Lower leg skin (tissue), 3 donors: Measurements from ENCODE around the gene FUT9.

Experiments used
- POLR2A ChIP-seq, 2 donors: fragments of 450-650 bp; IDR thresholded peaks; one replicate each; pipeline ENCODE4 v1.6.1; 2016 to 2017; ENCODE audit warnings: antibody characterized with exemption in 2 of 2, mild to moderate bottlenecking in 1 of 2, moderate library complexity in 1 of 2
- TF ChIP-seq, protein P1 (sequence below), 3 donors: fragments of 450-650 bp; IDR thresholded peaks; one replicate each; pipeline ENCODE4 v1.5.1; 2016; ENCODE audit warnings: antibody characterized with exemption in 3 of 3, mild to moderate bottlenecking in 3 of 3, moderate library complexity in 2 of 3

DNA sequence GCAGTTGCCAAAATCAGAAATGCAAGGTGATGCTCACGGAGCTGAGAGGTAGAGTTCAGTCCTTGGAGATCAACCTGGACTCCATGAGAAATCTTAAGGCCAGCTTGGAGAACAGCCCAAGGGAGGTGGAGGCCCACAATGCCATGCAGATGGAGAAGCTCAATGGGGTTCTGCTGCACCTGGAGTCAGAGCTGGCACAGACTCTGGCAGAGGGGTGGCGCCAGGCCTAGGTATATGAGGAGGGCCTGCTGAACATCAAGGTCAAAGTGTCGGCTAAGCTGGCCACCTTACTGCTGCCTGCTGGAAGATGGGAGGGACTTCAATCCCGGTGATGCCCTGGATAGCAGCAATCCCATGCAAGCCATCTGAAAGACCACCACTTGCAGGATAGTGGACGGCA lies 23.9 kb upstream of the FUT9 start:
- TF ChIP-seq, protein P1, sequence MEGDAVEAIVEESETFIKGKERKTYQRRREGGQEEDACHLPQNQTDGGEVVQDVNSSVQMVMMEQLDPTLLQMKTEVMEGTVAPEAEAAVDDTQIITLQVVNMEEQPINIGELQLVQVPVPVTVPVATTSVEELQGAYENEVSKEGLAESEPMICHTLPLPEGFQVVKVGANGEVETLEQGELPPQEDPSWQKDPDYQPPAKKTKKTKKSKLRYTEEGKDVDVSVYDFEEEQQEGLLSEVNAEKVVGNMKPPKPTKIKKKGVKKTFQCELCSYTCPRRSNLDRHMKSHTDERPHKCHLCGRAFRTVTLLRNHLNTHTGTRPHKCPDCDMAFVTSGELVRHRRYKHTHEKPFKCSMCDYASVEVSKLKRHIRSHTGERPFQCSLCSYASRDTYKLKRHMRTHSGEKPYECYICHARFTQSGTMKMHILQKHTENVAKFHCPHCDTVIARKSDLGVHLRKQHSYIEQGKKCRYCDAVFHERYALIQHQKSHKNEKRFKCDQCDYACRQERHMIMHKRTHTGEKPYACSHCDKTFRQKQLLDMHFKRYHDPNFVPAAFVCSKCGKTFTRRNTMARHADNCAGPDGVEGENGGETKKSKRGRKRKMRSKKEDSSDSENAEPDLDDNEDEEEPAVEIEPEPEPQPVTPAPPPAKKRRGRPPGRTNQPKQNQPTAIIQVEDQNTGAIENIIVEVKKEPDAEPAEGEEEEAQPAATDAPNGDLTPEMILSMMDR (IDR thresholded peaks at IDR 0.05) = no peak
- TF ChIP-seq POLR2A (IDR thresholded peaks at IDR 0.05) = no peak
